SIG-M5 treated with dmso at 0.1 percent for 504 hours (cell line): ENCODE results near the gene COG8.

Experiments
- DNase-seq: peaks from one replicate; lab custom pipeline; 2025; ENCODE audit not compliant: unreplicated experiment; lab: John Stamatoyannopoulos, UW

Gene COG8

DNA sequence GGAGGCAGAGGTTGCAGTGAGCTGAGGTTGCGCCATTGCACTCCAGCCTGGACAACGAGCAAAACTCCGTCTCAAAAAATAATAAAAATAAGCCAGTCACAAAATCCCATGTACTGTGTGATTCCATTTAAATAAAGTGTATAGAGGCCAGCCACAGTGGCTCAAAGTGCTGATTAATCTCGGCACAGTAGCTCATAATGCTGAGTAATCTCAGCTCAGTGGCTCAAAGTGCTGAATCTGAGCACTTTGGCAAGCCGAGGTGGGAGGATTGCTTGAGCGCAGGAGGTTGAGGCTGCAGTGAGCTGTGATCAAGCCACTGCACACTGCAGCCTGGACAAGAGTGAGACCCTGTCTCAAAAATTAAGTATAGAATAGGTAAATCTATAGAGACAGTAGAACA, 7.3 kb upstream of the COG8 start:
- DNase-seq = no peak

DNA sequence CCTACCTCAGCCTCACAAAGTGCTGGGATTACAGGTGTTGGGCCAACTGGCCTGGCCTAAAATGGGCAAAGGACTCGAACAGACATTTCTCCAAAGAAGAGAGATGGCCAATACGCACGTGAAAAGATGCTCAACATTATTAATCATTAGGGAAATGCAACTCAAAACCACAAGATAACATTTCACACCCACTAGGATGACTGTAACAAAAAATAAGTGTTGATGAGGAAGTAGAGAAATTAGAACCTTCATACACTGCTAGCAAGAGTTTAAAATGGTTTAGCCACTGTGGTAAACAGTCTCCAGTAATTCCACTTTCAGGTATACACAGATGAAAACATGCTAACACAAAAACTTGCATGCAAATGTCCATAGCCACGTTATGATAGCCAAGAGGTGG, 6.6 kb upstream of the COG8 start:
- no peak for DNase-seq

DNA sequence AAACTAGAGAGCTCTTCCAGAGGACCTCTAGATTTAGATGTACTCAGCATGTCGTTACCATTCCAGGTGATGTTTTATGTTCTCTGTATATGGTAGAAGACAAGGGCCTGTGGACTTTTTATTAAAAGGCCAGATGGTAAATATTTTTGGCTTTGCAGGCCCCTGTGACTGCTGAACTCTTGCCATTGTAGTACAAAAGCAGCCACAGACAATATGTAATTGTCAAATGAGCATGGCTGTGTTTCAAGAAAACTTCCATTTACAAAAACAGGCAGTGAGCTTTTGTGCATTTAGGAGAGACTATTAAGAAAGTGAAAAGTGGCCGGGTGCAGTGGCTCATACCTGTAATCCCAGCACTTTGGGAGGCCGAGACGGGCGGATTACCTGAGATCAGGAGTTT, 4.8 kb upstream of the COG8 start:
- no peak for DNase-seq

DNA sequence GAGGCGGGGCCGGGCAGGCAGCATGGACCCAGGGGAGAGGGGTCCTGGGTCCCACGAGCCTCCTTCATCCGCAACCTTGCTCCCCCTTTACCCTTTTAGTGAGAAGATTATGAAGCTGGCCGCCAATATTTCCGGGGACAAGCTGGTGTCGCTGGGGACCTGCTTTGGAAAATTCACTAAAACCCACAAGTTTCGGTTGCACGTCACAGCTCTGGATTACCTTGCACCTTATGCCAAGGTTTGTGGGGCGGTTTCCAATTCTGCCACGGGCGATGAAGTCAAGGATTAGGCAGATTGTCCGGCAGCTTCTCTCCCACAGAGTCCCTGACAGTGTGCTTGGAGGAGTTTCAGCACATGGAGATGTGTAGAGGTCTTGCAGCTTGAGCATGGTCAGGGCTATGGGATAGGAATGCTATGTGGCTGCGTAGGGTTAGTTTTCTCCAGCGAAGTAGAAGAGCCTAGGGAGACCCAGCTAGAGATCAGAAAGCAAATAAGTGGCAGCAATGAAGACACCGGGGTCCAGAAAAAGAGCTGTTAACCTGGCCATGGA, 806 bp upstream of the COG8 start:
- no peak for DNase-seq

DNA sequence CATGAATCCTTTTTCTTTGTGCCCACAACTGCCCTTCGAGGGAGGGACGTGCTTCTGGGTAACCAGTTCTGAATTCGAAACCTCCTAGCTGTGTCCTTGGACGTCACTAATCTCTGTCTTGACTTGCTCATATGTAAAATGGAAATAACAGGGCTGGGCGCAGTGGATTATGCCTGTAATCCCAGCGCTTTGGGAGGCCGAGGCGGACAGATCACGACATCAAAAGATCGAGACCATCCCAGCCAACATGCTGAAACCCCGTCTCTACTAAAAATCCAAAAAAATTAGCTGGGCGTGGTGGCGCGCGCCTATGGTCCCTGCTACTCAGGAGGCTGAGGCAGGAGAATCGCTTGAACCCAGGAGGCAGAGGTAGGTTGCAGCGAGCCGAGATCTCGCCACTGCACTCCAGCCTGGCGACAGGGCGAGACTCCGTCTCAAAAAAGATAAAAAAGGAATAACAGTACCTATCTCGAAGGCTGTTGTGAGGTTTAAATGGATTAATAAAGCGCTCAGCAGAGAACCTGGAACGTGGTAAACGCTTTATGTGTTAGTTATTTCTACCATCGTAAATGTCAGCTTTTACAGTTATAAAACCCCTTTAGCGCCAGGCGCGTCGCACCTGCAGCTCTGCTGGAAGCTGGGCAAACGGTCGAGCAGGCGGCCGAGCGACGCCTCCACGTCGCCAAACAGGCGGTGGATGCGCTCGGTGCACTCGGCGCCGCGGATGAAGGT, 641 bp downstream of the COG8 start:
- DNase-seq = no peak

DNA sequence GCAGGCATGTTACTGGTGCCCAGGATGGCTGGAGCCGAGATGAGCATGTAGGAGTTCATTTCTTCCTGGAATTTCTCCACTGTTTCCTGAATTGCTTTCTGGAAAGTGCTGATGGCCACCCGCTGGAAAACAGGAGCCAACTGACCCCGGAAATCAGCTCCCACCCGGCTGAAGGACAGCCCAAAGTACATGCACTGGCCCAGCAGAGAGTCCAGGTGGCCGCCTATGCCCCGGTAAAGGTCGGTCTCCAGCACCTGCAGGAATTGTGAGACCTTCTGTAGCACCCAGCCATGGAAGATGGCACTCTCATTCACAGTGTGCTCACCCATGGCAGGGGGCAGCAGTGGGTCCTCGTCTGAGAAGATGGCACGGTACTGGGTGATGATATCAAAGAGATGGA, 4.7 kb downstream of the COG8 start:
- no peak for DNase-seq

DNA sequence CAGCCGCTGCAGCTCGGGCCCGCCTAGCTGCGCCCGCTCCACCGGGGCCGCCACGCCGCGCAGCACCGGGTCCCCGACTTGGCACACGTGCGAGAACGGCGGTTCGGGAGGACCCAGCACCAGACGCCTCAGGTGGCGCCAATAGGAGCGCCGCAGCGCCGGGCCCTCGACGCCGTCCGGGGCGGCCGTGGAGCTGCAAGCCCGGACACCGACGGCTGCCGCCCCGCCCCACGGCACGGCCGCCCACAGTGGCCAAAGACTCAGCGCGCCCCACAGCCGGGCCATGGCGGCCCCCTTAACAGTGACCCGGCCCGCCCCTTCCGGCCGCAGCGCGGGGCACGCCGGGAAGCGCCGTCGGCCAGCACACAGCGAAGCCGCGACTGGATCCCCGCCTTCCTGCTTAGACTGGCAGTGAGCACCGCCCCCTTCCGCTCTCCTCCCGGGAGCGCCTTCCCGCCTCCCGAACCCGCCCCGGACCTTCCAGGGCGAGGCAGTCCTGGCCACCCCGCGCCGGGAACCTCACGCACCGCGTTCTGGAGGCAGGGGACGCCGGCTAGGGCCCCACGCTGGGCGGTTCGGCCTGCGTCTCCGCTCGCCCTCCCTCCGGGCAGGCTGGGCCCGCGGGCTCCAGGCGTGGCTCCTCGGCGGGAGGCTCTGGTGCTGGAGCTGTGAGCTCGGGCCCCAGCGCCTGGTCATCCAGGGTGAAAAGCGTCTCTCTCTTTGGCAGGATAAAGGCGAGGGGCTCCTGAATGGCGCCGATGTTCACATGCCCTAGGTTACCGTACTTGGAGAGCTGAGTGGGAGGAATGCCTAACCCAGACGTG, 8.9 kb downstream of the COG8 start, which contains the start of gene PDF:
Gene PDF (minus strand): TSS at position 303 of the 824 bp plus-strand sequence. CDS start 18 bp downstream, at position 285.
- peak; percentile 86 for DNase-seq

DNA sequence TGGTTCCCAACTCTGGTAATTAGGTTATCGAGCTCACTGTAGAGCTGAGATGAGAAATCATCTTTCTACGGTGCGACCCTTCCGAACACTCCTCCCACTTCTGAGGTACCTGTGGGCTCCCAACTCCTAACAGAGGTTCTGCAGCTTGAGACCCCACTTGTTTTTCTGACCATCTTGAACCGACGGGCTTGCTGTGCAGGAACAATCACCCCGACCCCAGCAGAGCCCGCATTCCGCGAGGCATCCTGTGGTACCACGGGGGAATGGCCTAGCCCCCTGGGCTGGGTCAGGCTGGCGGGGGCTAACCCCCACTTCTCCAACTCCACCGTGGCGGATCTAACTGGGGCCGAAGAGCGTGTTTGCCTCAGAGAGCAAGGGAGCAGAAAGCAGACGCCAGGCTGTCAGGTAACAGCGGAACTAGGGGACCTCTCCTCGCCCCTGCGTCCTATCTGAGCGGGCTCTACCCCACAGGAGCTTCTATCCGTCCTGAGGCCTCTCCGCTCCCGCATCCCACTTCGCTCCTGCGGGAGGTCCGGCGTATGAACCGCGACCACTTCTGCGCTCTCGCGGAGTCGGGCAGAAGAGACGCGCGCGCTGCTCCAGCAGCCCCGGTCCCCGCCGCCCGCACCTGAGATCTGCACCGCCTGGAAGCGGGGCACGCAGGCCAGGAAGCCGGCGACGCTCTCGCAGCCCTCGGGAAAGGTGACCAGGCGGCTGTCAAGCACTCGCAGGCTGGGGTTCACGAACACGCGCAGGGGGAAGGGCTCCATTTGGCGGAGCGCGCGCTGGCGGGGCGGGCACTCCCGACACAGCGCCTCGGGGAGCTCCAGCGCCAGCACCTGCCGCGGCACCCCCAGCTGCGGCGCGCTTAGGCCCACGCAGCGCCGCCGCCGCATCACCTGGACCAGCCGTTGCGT, 9.7 kb downstream of the COG8 start:
- DNase-seq = no peak

DNA sequence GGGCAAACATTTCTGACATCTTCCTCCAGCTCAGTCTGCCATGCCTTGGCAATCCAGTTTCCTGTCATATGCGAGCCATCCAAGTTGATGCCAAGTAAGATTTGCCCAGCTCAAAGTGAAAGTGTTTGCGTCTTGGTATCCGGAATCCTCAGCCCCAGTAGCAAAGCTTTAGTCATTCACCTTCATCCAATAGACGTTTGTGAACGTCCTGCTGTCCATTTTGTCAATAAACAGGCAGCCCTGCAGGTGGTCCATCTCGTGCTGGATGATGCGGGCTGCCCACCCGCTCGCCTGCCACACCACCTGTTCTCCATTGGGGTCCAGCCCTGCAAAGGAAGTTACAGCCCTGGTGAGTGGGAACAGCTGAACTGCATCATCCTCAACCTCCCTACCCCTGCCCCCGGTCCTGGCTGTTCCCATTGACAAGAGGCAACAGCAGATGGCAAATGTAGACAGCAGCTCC, 10.5 kb downstream of the COG8 start:
- peak; percentile 35 for DNase-seq

DNA sequence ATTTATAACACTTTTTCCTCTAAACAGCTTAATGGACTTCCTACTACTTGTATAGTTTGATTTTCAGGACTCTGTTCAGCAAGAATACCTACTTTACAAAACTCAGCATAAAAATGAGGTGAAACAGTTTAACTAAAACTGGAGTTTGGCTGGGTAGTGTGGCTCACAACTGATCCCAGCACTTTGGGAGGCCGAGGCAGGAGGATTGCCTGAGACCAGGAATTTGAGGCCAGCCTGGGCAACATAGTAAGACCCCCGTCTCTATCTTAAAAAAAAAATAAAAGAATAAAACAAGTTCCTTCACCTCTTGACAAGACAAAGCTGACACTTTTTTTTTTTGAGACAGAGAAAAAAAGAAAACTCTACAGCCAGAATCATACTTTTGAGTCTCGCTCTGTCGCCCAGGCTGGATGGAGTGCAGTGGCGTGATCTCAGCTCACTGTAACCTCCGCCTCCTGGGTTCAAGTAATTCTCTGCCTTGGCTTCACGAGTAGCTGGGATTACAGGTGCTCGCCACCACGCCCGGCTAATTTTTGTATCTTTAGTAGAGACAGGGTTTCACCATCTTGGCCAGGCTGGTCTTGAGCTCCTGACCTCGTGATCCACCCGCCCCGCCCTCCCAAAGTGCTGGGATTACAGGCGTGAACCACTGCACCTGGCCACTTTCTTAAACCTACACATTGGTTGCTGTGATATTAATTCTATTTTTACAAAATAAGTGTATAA, 11.6 kb downstream of the COG8 start:
- no peak for DNase-seq

DNA sequence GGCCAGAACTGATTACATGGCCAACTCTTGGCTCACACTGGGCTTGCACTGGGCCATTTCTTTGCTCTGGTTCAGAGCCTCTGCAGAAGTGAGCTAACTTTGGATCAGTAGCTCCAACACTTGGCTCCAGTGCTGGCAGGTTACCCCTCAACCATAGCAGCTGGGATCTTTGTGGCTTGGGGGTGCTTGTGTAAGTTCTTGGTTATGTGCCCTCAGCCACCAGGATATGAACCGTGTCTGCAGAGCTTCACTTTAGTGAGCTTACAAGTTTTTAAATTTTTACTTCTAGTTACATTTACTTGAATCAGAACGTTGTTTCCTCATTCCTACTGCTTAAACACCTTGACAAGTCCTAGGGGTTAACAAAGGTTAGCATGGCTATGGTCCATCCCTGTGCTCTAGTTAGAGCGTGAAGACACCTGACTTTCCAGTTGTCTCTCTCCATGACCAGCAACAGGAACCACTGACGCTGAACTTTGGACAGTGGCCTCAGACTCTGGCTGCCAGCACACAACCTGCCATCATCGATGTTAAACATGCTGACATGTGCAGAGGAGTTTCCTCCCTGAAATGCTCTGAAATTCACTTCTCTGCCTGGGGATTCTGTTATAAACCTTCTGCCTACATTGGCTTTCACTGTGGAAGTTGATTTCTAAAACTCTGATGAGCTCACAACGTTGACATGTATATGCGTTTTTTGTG, 13.0 kb downstream of the COG8 start:
- no peak for DNase-seq

DNA sequence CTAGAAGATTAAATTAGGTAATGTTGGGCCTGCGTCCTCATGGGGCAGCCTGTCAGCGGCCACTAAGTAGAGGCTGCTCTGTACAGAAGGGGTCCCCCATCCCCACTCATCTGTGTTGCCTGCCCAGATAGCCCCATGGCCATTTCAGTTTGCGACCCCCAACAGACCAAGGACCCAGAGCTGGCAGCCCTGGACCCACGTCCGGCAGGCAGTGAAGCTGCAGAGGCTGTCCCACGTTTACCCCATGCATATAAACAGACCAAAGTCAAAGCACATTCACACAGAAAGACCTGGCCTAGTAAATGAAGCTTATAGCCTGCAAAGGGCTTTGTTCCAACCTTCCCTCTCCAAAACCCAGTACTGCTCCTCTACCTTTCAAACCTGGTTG, 13.6 kb downstream of the COG8 start:
- no peak for DNase-seq

DNA sequence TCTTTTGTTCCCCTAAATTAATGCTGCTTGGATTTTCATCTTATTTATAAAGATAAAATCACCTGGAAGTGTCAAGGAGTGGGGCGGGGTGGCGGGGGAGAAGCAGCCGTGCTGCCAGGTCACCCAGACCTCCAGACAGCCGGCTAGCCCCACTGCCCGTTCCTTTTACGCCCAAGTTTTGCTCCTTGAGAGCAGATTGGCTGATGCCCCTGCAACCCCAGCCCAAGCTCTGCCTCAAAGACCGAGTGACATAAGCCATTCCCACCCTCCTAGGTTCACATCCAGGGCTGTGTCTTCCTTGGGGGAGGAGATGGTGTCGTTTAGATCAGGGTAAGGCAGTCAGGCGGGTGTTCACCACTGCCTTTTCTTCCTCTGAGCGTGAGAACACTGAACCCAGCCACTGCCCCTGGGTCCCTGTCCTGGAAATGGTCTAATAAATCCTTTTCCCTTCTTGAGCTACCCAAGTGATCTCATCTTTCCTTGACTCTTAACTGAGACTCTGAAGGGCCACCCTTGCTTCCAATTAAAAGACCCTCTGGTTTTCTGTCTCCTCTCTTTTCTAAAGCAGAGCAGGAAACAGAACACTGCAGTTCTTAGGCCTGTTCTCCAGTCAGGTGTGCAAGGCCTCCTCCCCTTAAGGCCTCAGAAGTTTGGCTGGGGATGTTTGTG, 14.6 kb downstream of the COG8 start:
- DNase-seq = no peak

DNA sequence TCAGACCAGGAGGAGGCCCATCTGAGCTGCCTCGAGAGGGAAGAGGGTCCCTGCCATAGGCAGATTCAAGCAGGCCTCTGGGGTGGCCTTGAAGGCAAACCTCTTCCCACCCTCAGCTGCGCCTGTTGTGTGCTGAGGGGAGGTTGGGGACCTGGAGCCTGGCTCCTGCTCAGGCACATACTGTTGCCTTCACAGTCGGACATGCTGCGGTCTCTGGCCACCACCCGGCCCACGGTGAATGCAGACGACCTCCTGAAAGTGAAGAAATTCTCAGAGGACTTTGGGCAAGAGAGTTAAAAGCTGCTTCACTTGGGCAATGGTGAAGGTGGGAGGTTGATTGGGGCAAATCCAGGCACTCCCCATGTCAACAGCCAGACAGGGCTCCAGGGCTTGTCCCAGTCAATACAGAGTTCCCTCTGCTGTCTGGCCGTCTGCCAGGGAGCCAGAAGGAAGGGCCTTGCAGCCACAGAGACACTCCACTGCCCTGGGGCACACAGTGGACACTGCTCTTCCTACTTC, 15.3 kb downstream of the COG8 start:
- DNase-seq = no peak

DNA sequence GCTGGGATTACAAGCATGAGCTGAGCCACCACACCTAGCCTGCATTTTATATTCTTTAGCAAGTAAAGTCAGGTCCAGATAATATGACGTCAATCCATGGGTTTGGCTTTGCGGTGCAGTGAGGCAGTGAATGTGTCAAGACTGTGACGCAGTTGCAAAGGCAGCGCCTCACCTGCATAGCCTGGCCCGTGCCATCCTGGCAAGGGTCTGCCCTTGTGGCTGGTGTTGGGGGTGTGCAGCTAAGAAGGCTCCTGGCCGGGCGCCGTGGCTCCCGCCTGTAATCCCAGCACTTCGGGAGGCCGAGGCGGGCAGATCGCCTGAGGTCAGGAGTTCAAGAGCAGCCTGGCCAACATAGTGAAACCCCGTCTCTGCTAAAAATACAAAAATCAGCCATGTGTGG, 15.9 kb downstream of the COG8 start:
- DNase-seq = no peak

DNA sequence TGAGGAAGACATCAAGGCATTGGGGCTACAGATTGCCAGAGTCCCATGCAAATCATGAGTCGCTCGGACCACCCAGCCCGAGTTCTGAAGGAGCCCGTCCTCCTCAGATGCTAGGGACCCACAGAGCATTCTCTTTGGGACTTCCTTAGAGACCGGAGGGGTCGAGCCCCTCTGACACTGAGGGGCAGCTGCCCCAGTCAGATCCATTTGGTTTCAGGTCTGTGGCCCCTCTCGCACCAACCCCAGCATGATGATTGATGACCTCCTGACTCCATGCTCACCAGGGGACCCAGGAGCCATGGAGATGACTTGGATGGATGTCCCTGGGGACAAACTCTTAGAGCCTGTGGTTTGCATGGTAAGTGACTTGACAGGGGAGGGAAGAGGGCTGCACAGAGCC, 17.0 kb downstream of the COG8 start:
- DNase-seq = no peak

DNA sequence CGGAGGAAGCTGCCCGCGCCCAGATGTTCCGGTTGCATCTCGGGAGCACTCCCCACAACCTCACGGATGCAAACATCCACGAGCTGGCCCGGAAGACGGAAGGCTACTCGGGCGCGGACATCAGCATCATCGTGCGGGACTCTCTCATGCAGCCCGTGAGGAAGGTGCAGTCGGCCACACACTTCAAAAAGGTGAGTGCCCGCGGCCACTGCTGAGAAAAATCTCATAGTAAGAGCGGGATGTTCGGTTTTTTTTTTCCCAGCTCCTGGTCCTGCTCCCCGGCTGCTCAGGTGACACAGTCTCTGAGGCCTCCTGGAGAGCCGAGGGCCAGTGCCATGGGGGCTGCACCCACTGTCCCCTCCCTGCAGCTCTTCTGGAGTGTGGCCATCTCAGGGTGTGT, 18.3 kb downstream of the COG8 start:
- DNase-seq = no peak

DNA sequence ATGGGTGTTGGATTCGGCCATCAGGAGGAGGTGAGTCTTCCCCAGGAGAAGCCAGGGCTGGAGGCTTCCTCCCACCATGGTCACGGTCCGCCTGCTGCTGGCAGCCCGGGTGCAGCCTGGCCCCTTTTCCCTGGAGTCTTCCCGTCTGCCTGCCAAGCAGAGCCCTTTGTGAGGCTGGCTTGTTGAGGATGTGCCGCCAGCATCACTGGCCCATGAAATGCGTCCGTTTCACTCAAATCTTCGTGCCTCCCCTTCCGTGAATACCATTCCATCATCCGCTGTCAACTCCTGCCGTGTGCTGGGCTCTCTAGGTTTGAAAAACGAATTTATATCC, 18.7 kb downstream of the COG8 start:
- DNase-seq = no peak
